K562 (cell line): ENCODE results near the gene EYA3. TPM values are rescaled to one million over a fixed set of nuclear protein-coding genes. Genes with fewer than 3 reads are reported as not detected.

Experiments used
- ATAC-seq: fragments of 200-7000 bp; cut with Tn5 transposase; 3 replicates; pipeline ENCODE4 v1.9.1; 2020; ENCODE audit warnings: moderate library complexity
- BruUV-seq: library from RNA; stranded (reverse); fragments of 400-500 nt; replicated peaks from 2 replicates; lab custom pipeline; 2021; lab: Mats Ljungman, UMichigan
- CTCF ChIA-PET: fragments of 300-600 bp; formaldehyde crosslinking; extraction: SDS; loops from one replicate; lab custom pipeline; 2021; ENCODE audit warnings: low intra/inter-chr PET ratio; lab: Yijun Ruan, JAX
- POLR2A ChIA-PET: fragments of 300-600, 350-650 bp; sonication (Branson Sonifier 250); formaldehyde crosslinking; extraction: SDS; loops from one replicate; lab custom pipeline; 2021; ENCODE audit warnings: antibody characterized with exemption, inconsistent platforms; lab: Yijun Ruan, JAX
- DNase-seq, 4 experiments: peaks; one replicate each; pipeline versions ENCODE4 v3.0.0 to v3.0.0-alpha.2; 2011 to 2018; ENCODE audit warnings: low spot score in 3 of 4, mixed read lengths in 3 of 4; ENCODE audit errors: extremely low read depth in 1 of 4
- FAIRE-seq: peaks from 2 replicates; lab custom pipeline; 2011; peaks lifted over from hg19 to GRCh38; lab: Jason Lieb, UNC
- H2AFZ ChIP-seq: 2 replicates; pipeline ENCODE4 v1.6.0; 2011; ENCODE audit warnings: low read depth, low read length, control low read depth, inconsistent platforms
- H3K27ac ChIP-seq: fragments of 200-600 bp; 3 replicates; pipeline ENCODE4 v1.8.0; 2011; ENCODE audit warnings: low read depth, mild to moderate bottlenecking, control low read depth, inconsistent platforms, low read length, moderate library complexity, mixed read lengths; ENCODE audit errors: extremely low read depth
- H3K27me3 ChIP-seq, 2 experiments: fragments of 300-600 bp in 1 of 2; 2 replicates in 1 of 2; 3 replicates in 1 of 2; pipeline versions ENCODE4 v1.6.0 to v1.8.0; 2011; ENCODE audit warnings: inconsistent platforms in 2 of 2, low read length in 2 of 2, mild to moderate bottlenecking in 1 of 2, mixed read lengths in 1 of 2, moderate library complexity in 1 of 2; ENCODE audit not compliant: control insufficient read depth in 2 of 2, insufficient read depth in 2 of 2
- H3K36me3 ChIP-seq: fragments of 300-600 bp; 3 replicates; pipeline ENCODE4 v1.8.0; 2011; ENCODE audit warnings: mild to moderate bottlenecking, low read length, inconsistent platforms; ENCODE audit not compliant: control insufficient read depth, insufficient read depth
- H3K4me1 ChIP-seq, 2 experiments: fragments of 200-600 bp in 1 of 2; replicated peaks in 1 of 2; 2 replicates in 1 of 2; 3 replicates in 1 of 2; pipeline versions ENCODE4 v1.5.1 to v1.8.0; 2011; ENCODE audit warnings: inconsistent platforms in 2 of 2, low read length in 2 of 2, mild to moderate bottlenecking in 1 of 2, mixed read lengths in 1 of 2, moderate library complexity in 1 of 2; ENCODE audit not compliant: control insufficient read depth in 2 of 2, insufficient read depth in 2 of 2
- H3K4me2 ChIP-seq: 2 replicates; pipeline ENCODE4 v1.6.1; 2011; ENCODE audit warnings: low read length, control low read depth, inconsistent platforms, mixed read lengths; ENCODE audit not compliant: insufficient read depth
- H3K4me3 ChIP-seq: fragments of 200-600 bp; sonication (generic), shearing (Covaris generic); 2 replicates; pipeline ENCODE4 v1.5.1; 2016; ENCODE audit warnings: control low read depth, inconsistent platforms
- H3K79me2 ChIP-seq: fragments of 200-600 bp; 3 replicates; pipeline ENCODE4 v1.8.0; 2011; ENCODE audit warnings: low read length, inconsistent platforms; ENCODE audit not compliant: control insufficient read depth, insufficient read depth
- H3K9ac ChIP-seq, 2 experiments: 2 replicates each; pipeline versions ENCODE4 v1.6.0 to v1.6.1; 2011; ENCODE audit warnings: low read depth in 2 of 2, low read length in 2 of 2, control low read depth in 1 of 2, inconsistent platforms in 1 of 2, mild to moderate bottlenecking in 1 of 2, mixed read lengths in 1 of 2; ENCODE audit not compliant: insufficient read depth in 1 of 2
- H3K9me1 ChIP-seq: one replicate; pipeline ENCODE4 v1.6.0; 2011; ENCODE audit warnings: inconsistent platforms, mild to moderate bottlenecking, low read length, moderate library complexity; ENCODE audit not compliant: control insufficient read depth, insufficient read depth
- H3K9me3 ChIP-seq: replicated peaks from 2 replicates; pipeline ENCODE4 v1.5.1; 2011; ENCODE audit warnings: low read depth, low read length, inconsistent platforms; ENCODE audit not compliant: control insufficient read depth, insufficient read depth
- H4K20me1 ChIP-seq: replicated peaks from 2 replicates; pipeline ENCODE4 v1.6.1; 2011; ENCODE audit warnings: low read length, inconsistent platforms, mixed read lengths; ENCODE audit not compliant: control insufficient read depth, insufficient read depth
- EP400 ChIP-seq: fragments of 450-650 bp; IDR thresholded peaks from 2 replicates; pipeline ENCODE4 v1.6.1; 2017; ENCODE audit warnings: antibody characterized with exemption, mild to moderate bottlenecking, moderate library complexity
- HDGF ChIP-seq: fragments of 450-650 bp; IDR thresholded peaks from 2 replicates; pipeline ENCODE4 v1.6.1; 2016
- PTBP1 ChIP-seq: fragments of 200-400 bp; formaldehyde crosslinking; IDR thresholded peaks from 2 replicates; pipeline ENCODE4 v1.6.1; 2017; ENCODE audit warnings: low read depth, low read length
- RFX1 ChIP-seq: fragments of 450-650 bp; IDR thresholded peaks from 2 replicates; pipeline ENCODE4 v1.6.1; 2016; ENCODE audit warnings: mild to moderate bottlenecking, moderate library complexity
- RFX5 ChIP-seq: IDR thresholded peaks from 2 replicates; pipeline ENCODE4 v1.6.1; 2011; ENCODE audit warnings: low read depth, mild to moderate bottlenecking, improper control_type of control experiment, low read length
- SMAD4 ChIP-seq: fragments of 250-450 bp; sonication (Bioruptor Pico); conservative IDR thresholded peaks from 2 replicates; pipeline ENCODE4 v1.8.0; 2021; ENCODE audit warnings: inconsistent platforms, mild to moderate bottlenecking, moderate library complexity
- SMARCB1 ChIP-seq: IDR thresholded peaks from 2 replicates; pipeline ENCODE4 v1.6.1; 2011; ENCODE audit warnings: improper control_type of control experiment, low read depth; ENCODE audit not compliant: insufficient read length
- SRSF7 ChIP-seq: fragments of 200-400 bp; formaldehyde crosslinking; optimal IDR thresholded peaks from 2 replicates; pipeline ENCODE3; 2017; ENCODE audit warnings: mild to moderate bottlenecking, low read depth, low read length
- TOE1 ChIP-seq, 2 experiments: fragments of 450-650 bp in 1 of 2; sonication (generic) in 1 of 2; formaldehyde crosslinking in 1 of 2; IDR thresholded peaks; 2 replicates each; pipeline versions ENCODE4 v1.7.1 to v1.8.0; 2016 to 2022; ENCODE audit warnings: borderline replicate concordance in 2 of 2, mild to moderate bottlenecking in 2 of 2, antibody characterized with exemption in 1 of 2, inconsistent platforms in 1 of 2, low read depth in 1 of 2, missing genetic modification reagents in 1 of 2, moderate library complexity in 1 of 2
- U2AF2 ChIP-seq: fragments of 200-400 bp; formaldehyde crosslinking; optimal IDR thresholded peaks from 2 replicates; pipeline ENCODE3; 2017; ENCODE audit warnings: low read depth, mild to moderate bottlenecking, low read length
- ZFP1 ChIP-seq: fragments of 450-650 bp; formaldehyde crosslinking; IDR thresholded peaks from 2 replicates; pipeline ENCODE4 v1.4.0; 2020; ENCODE audit warnings: mild to moderate bottlenecking, mixed read lengths
- in situ Hi-C: fragments of 300-500 bp; cut with MboI; formaldehyde crosslinking; loops from 4 replicates; pipeline ENCODE4 v1.15.0; 2018; ENCODE audit warnings: inconsistent platforms, mixed read lengths
- intact Hi-C: fragments of 100-400 bp; cut with micrococcal nuclease; formaldehyde crosslinking; loops from 2 replicates; pipeline ENCODE4 v1.14.2; 2022
- polyA plus RNA-seq, 8 experiments: library from polyadenylated mRNA; depleted of rRNA in 4 of 8; stranded (reverse) in 5 of 8; unstranded in 3 of 8; fragments of >200 nt; fragmentation: Nextera tagmentation in 2 of 8; fragmentation: Illumina TruSeq in 1 of 8; extraction: Ambion mirVana in 2 of 8; extraction: Trizol in 1 of 8; gene quantifications; 2 replicates each; pipeline versions ENCODE4 v1.2.1 to v1.2.3, GENCODE V29; 2011 to 2014; ENCODE audit warnings: inconsistent platforms in 1 of 8, missing spikeins in 1 of 8
- total RNA-seq, 7 experiments: library from RNA; depleted of rRNA in 6 of 7; stranded (reverse); fragments of >200 nt in 6 of 7; fragmentation: Illumina TruSeq in 2 of 7; extraction: Trizol in 2 of 7; gene quantifications; 2 replicates each; pipeline versions ENCODE4 v1.2.1 to v1.2.3, GENCODE V29; 2011 to 2021; ENCODE audit warnings: low replicate concordance in 1 of 7
- TF ChIP-seq, protein P1 (sequence below): fragments of 450-650 bp; IDR thresholded peaks from 2 replicates; pipeline ENCODE4 v1.6.1; 2016; ENCODE audit warnings: low read depth
- TF ChIP-seq, protein P2 (sequence below): fragments of 250-450 bp; sonication (Bioruptor Pico); IDR thresholded peaks from 2 replicates; pipeline ENCODE4 v1.8.0; 2022; ENCODE audit warnings: inconsistent platforms, mild to moderate bottlenecking, moderate library complexity, borderline replicate concordance

Gene EYA3
- total and polyA plus RNA-seq, 9 of the 15 experiments (the other 6 are each of a cell fraction or from before 2014, with no cell fraction given): 21.7 to 64.0 (median 43.6) TPM

DNA sequence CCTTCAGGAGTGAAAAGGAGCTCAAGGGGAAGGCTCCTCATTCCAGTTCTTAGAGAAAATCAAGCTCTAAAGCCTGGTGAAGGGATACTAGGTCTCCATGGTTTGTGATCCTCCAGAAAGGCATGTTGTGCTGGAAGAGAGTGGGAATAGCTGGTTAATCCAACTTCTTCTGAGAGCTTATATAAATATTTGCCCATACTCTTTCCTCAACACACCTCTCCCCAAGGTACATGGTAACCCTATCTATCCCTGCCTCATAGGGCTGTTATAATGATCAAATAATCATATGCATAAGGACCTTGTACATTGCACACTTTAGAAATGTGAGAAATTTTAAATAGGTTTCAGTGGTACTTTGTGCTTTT lies 114.0 kb downstream of the EYA3 start:
- FAIRE-seq (no peak), ATAC-seq (no peak), DNase-seq (no peak)
- no peaks in the 10 kb centered on the region for H3K9me1 ChIP-seq
- H3K4me3 ChIP-seq: no peak overlapping the region
- H3K9ac ChIP-seq: no peak overlapping the region
- BruUV-seq: no TSS peak
- in situ Hi-C loops: no loop called here
- POLR2A ChIA-PET: interaction anchor here (0.6 to 1.4 kb wide), 3 partner anchors 14 to 67 kb away, joined by 3 to 4 read pairs (median 3); no protein-coding TSS in a partner anchor
- CTCF ChIA-PET: no interaction called here
- intact Hi-C loops: no loop called here
- H3K27me3 ChIP-seq: no peaks in the 10 kb centered on the region
- peaks cover 5 to 7% of the 10 kb centered on the region in 2 experiments; a peak in 4 of 5 replicates for H3K4me1 ChIP-seq
- no peak overlapping the region for H2AFZ ChIP-seq
- TF ChIP-seq, protein P1, sequence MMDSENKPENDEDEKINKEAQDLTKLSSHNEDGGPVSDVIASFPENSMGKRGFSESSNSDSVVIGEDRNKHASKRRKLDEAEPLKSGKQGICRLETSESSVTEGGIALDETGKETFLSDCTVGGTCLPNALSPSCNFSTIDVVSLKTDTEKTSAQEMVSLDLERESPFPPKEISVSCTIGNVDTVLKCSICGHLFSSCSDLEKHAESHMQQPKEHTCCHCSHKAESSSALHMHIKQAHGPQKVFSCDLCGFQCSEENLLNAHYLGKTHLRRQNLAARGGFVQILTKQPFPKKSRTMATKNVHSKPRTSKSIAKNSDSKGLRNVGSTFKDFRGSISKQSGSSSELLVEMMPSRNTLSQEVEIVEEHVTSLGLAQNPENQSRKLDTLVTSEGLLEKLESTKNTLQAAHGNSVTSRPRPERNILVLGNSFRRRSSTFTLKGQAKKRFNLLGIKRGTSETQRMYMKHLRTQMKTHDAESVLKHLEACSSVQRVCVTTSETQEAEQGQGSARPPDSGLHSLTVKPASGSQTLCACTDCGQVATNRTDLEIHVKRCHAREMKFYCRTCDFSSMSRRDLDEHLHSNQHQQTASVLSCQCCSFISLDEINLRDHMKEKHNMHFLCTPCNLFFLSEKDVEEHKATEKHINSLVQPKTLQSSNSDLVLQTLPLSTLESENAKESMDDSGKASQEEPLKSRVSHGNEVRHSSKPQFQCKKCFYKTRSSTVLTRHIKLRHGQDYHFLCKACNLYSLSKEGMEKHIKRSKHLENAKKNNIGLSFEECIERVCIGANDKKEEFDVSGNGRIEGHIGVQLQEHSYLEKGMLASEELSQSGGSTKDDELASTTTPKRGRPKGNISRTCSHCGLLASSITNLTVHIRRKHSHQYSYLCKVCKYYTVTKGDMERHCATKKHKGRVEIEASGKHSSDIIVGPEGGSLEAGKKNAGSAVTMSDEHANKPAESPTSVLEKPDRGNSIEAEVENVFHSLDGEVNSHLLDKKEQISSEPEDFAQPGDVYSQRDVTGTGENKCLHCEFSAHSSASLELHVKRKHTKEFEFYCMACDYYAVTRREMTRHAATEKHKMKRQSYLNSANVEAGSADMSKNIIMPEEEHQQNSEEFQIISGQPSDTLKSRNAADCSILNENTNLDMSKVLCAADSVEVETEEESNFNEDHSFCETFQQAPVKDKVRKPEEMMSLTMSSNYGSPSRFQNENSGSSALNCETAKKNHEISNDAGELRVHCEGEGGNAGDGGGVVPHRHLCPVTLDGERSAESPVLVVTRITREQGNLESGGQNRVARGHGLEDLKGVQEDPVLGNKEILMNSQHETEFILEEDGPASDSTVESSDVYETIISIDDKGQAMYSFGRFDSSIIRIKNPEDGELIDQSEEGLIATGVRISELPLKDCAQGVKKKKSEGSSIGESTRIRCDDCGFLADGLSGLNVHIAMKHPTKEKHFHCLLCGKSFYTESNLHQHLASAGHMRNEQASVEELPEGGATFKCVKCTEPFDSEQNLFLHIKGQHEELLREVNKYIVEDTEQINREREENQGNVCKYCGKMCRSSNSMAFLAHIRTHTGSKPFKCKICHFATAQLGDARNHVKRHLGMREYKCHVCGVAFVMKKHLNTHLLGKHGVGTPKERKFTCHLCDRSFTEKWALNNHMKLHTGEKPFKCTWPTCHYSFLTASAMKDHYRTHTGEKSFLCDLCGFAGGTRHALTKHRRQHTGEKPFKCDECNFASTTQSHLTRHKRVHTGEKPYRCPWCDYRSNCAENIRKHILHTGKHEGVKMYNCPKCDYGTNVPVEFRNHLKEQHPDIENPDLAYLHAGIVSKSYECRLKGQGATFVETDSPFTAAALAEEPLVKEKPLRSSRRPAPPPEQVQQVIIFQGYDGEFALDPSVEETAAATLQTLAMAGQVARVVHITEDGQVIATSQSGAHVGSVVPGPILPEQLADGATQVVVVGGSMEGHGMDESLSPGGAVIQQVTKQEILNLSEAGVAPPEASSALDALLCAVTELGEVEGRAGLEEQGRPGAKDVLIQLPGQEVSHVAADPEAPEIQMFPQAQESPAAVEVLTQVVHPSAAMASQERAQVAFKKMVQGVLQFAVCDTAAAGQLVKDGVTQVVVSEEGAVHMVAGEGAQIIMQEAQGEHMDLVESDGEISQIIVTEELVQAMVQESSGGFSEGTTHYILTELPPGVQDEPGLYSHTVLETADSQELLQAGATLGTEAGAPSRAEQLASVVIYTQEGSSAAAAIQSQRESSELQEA: no peak
- TF ChIP-seq SRSF7 (no peak), RFX1 (no peak), SMARCB1 (no peak), ZFP1 (CRISPR knock-in tag) (no peak), SMAD4 (CRISPR knock-in tag) (no peak), PTBP1 (no peak), TOE1 (IDR thresholded peaks at IDR 0.05; ENCODE audit: borderline replicate concordance) (no peak), TOE1 (CRISPR knock-in tag; IDR thresholded peaks at IDR 0.05; ENCODE audit: borderline replicate concordance, low read depth) (no peak), HDGF (no peak), EP400 (no peak), RFX5 (no peak), U2AF2 (no peak)
- TF ChIP-seq, protein P2, sequence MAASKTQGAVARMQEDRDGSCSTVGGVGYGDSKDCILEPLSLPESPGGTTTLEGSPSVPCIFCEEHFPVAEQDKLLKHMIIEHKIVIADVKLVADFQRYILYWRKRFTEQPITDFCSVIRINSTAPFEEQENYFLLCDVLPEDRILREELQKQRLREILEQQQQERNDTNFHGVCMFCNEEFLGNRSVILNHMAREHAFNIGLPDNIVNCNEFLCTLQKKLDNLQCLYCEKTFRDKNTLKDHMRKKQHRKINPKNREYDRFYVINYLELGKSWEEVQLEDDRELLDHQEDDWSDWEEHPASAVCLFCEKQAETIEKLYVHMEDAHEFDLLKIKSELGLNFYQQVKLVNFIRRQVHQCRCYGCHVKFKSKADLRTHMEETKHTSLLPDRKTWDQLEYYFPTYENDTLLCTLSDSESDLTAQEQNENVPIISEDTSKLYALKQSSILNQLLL (CRISPR knock-in tag): no peak
- H3K27ac ChIP-seq: no peak overlapping the region
- no peaks in the 10 kb centered on the region for H3K79me2 ChIP-seq
- no peaks in the 10 kb centered on the region for H3K9me3 ChIP-seq
- H3K36me3 ChIP-seq: peaks cover 72% of the 10 kb centered on the region
- no peaks in the 10 kb centered on the region for H4K20me1 ChIP-seq
- H3K4me2 ChIP-seq: no peak overlapping the region
